GM12878 (cell line): ENCODE results near the gene C3orf22. TPM values are rescaled to one million over a fixed set of nuclear protein-coding genes. Genes with fewer than 3 reads are reported as not detected.

Source experiments
- ATAC-seq: fragments of 200-7000 bp; cut with Tn5 transposase; 3 replicates; pipeline ENCODE4 v1.9.1; 2020; ENCODE audit warnings: mild to moderate bottlenecking, moderate library complexity
- BruUV-seq: library from RNA; stranded (reverse); fragments of 400-500 nt; replicated peaks from 2 replicates; lab custom pipeline; 2021; lab: Mats Ljungman, UMichigan
- CTCF ChIA-PET: fragments of 300-600 bp; sonication (Branson Sonifier 250); formaldehyde crosslinking; extraction: SDS; loops from one replicate; lab custom pipeline; 2021; ENCODE audit warnings: inconsistent platforms; lab: Yijun Ruan, JAX
- POLR2A ChIA-PET: fragments of 350-600 bp; formaldehyde crosslinking; extraction: SDS; loops from one replicate; lab custom pipeline; 2021; ENCODE audit warnings: inconsistent platforms; lab: Charles Lee
- RAD21 ChIA-PET: fragments of 300-600 bp; sonication (Branson Sonifier 250); formaldehyde crosslinking; loops from one replicate; lab custom pipeline; 2023; ENCODE audit warnings: antibody characterized with exemption; ENCODE audit not compliant: unreplicated experiment; lab: Charles Lee
- SMC1A ChIA-PET: fragments of 300-600 bp; sonication (Branson Sonifier 250); formaldehyde crosslinking; loops from one replicate; lab custom pipeline; 2023; ENCODE audit not compliant: unreplicated experiment, uncharacterized antibody; lab: Charles Lee
- DNase-seq: peaks from one replicate; pipeline ENCODE4 v3.0.0-alpha.2; 2011; ENCODE audit warnings: low read depth, low spot score
- FAIRE-seq: peaks from 3 replicates; lab custom pipeline; 2011; peaks lifted over from hg19 to GRCh38; lab: Jason Lieb, UNC
- H2AFZ ChIP-seq: 2 replicates; pipeline ENCODE4 v1.6.0; 2011; ENCODE audit warnings: low read depth, low read length, control low read depth; ENCODE audit not compliant: control insufficient read depth
- H3K27ac ChIP-seq: 2 replicates; pipeline ENCODE4 v1.5.1; 2011; ENCODE audit warnings: control low read depth; ENCODE audit not compliant: control insufficient read depth, insufficient read depth
- H3K27me3 ChIP-seq, 2 experiments: replicated peaks in 1 of 2; 2 replicates each; pipeline versions ENCODE4 v1.6.0 to v1.6.1; 2011; ENCODE audit warnings: low read length in 1 of 2; ENCODE audit not compliant: control insufficient read depth in 2 of 2, insufficient read depth in 2 of 2
- H3K36me3 ChIP-seq, 2 experiments: 2 replicates each; pipeline ENCODE4 v1.5.1; 2011; ENCODE audit warnings: low read length in 1 of 2; ENCODE audit not compliant: control insufficient read depth in 2 of 2, insufficient read depth in 2 of 2
- H3K4me1 ChIP-seq: 2 replicates; pipeline ENCODE4 v1.6.1; 2011; ENCODE audit warnings: mild to moderate bottlenecking, low read length, moderate library complexity, mixed read lengths; ENCODE audit not compliant: control insufficient read depth, insufficient read depth
- H3K4me2 ChIP-seq: 2 replicates; pipeline ENCODE4 v1.6.0; 2011; ENCODE audit warnings: control low read depth; ENCODE audit not compliant: control insufficient read depth, insufficient read depth
- H3K4me3 ChIP-seq: fragments of 200-600 bp; sonication (generic); 2 replicates; pipeline ENCODE4 v1.5.1; 2016
- H3K79me2 ChIP-seq: 2 replicates; pipeline ENCODE4 v1.6.0; 2011; ENCODE audit warnings: low read length; ENCODE audit not compliant: control insufficient read depth, insufficient read depth
- H3K9ac ChIP-seq: 2 replicates; pipeline ENCODE4 v1.8.0; 2011; ENCODE audit warnings: low read length, control low read depth, mixed read lengths; ENCODE audit not compliant: control insufficient read depth, insufficient read depth
- H3K9me3 ChIP-seq: replicated peaks from 3 replicates; pipeline ENCODE4 v1.5.1; 2011; ENCODE audit warnings: mild to moderate bottlenecking, low read length; ENCODE audit not compliant: control insufficient read depth, insufficient read depth
- H4K20me1 ChIP-seq: 2 replicates; pipeline ENCODE4 v1.6.0; 2011; ENCODE audit not compliant: control insufficient read depth, insufficient read depth
- BRCA1 ChIP-seq: IDR thresholded peaks from 2 replicates; pipeline ENCODE4 v1.6.1; 2011; ENCODE audit warnings: low read depth, low read length, improper control_type of control experiment
- CBX3 ChIP-seq: fragments of 200-600 bp; sonication (generic); IDR thresholded peaks from 2 replicates; pipeline ENCODE4 v1.6.1; 2016; ENCODE audit warnings: low read depth, borderline replicate concordance
- CHD1 ChIP-seq: IDR thresholded peaks from 2 replicates; pipeline ENCODE4 v1.6.1; 2012; ENCODE audit warnings: low read depth, low read length, improper control_type of control experiment
- CREB1 ChIP-seq: IDR thresholded peaks from 2 replicates; pipeline ENCODE4 v1.6.1; 2012; ENCODE audit warnings: low read depth, mild to moderate bottlenecking, inconsistent platforms
- EP300 ChIP-seq, 2 experiments: fragments of 150-350 bp in 1 of 2; IDR thresholded peaks; 2 replicates each; pipeline ENCODE4 v1.6.1; 2011 to 2012; ENCODE audit warnings: low read depth in 2 of 2, low read length in 2 of 2, borderline replicate concordance in 1 of 2, improper control_type of control experiment in 1 of 2, inconsistent platforms in 1 of 2; ENCODE audit not compliant: control insufficient read depth in 1 of 2
- GABPA ChIP-seq: IDR thresholded peaks from 2 replicates; pipeline ENCODE4 v1.6.1; 2014; ENCODE audit warnings: antibody characterized with exemption, low read depth, mild to moderate bottlenecking, inconsistent platforms
- MTA3 ChIP-seq: IDR thresholded peaks from 2 replicates; pipeline ENCODE4 v1.6.1; 2012; ENCODE audit warnings: low read length, inconsistent platforms, borderline replicate concordance
- MYC ChIP-seq: IDR thresholded peaks from 2 replicates; pipeline ENCODE4 v1.6.1; 2011; ENCODE audit warnings: mild to moderate bottlenecking, low read length, moderate library complexity, inconsistent platforms; ENCODE audit not compliant: insufficient read depth, insufficient replicate concordance, insufficient read length, severe bottlenecking
- POLR2A ChIP-seq: IDR thresholded peaks from 2 replicates; pipeline ENCODE4 v1.6.1; 2011; ENCODE audit warnings: low read depth, mild to moderate bottlenecking, low read length
- RB1 ChIP-seq: fragments of 450-650 bp; formaldehyde crosslinking; IDR thresholded peaks from 2 replicates; pipeline ENCODE4 v1.6.1; 2017; ENCODE audit warnings: mild to moderate bottlenecking, borderline replicate concordance
- YY1 ChIP-seq: IDR thresholded peaks from 2 replicates; pipeline ENCODE4 v1.6.1; 2011; ENCODE audit warnings: low read depth, mild to moderate bottlenecking, low read length
- ZNF622 ChIP-seq: fragments of 450-650 bp; IDR thresholded peaks from 2 replicates; pipeline ENCODE4 v1.6.1; 2017; ENCODE audit warnings: mild to moderate bottlenecking, inconsistent platforms
- WGBS: methylation state at CpG from one replicate; pipeline ENCODE4 v1.1.6; 2016; ENCODE audit warnings: low lambda C conversion rate; ENCODE audit not compliant: insufficient replicate concordance, insufficient coverage; ENCODE audit errors: missing lambda C conversion rate; 5-methylcytosine and 5-hydroxymethylcytosine counted together
- in situ Hi-C: fragments of 300-500 bp; cut with MboI; formaldehyde crosslinking; loops from 9 replicates; pipeline ENCODE4 v1.14.3; 2018; ENCODE audit warnings: mixed read lengths
- intact Hi-C: fragments of 100-400 bp; cut with micrococcal nuclease; formaldehyde crosslinking; loops from one replicate; pipeline ENCODE4 v1.14.2; 2022; ENCODE audit not compliant: unreplicated experiment
- polyA plus RNA-seq, 11 experiments: library from polyadenylated mRNA; depleted of rRNA in 4 of 11; unstranded in 6 of 11; stranded (reverse) in 5 of 11; fragments of >200 nt; fragmentation: Nextera tagmentation in 4 of 11; fragmentation: Illumina TruSeq in 1 of 11; extraction: Ambion mirVana in 4 of 11; extraction: Trizol in 1 of 11; gene quantifications; 1 replicate in 1 of 11; 2 replicates in 10 of 11; pipeline versions ENCODE4 v1.2.1 to v1.2.3, GENCODE V29; 2011 to 2016; ENCODE audit warnings: inconsistent platforms in 2 of 11, missing spikeins in 2 of 11, low read depth in 1 of 11
- total RNA-seq, 4 experiments: library from RNA; depleted of rRNA in 3 of 4; stranded (reverse); fragments of >200 nt in 3 of 4; fragmentation: Illumina TruSeq in 1 of 4; extraction: Trizol in 1 of 4; gene quantifications; 2 replicates each; pipeline versions ENCODE4 v1.2.1 to v1.2.3, GENCODE V29; 2013 to 2021
- TF ChIP-seq, protein P1 (sequence below): fragments of 150-350 bp; IDR thresholded peaks from 2 replicates; pipeline ENCODE4 v1.6.1; 2016; ENCODE audit warnings: low read depth, low read length
- TF ChIP-seq, protein P2 (sequence below): fragments of 450-650 bp; IDR thresholded peaks from 2 replicates; pipeline ENCODE4 v1.6.1; 2017; ENCODE audit warnings: low read depth, mild to moderate bottlenecking, moderate library complexity
- TF ChIP-seq, protein P3 (sequence below): IDR thresholded peaks from 2 replicates; pipeline ENCODE4 v1.6.1; 2011; ENCODE audit warnings: borderline replicate concordance, low read depth, mild to moderate bottlenecking, moderate library complexity, low read length; ENCODE audit not compliant: insufficient read depth, poor library complexity, severe bottlenecking

The C3orf22 gene
- total and polyA plus RNA-seq, 10 of the 15 experiments (the other 5 are each of a cell fraction or from before 2014, with no cell fraction given) = not detected

DNA sequence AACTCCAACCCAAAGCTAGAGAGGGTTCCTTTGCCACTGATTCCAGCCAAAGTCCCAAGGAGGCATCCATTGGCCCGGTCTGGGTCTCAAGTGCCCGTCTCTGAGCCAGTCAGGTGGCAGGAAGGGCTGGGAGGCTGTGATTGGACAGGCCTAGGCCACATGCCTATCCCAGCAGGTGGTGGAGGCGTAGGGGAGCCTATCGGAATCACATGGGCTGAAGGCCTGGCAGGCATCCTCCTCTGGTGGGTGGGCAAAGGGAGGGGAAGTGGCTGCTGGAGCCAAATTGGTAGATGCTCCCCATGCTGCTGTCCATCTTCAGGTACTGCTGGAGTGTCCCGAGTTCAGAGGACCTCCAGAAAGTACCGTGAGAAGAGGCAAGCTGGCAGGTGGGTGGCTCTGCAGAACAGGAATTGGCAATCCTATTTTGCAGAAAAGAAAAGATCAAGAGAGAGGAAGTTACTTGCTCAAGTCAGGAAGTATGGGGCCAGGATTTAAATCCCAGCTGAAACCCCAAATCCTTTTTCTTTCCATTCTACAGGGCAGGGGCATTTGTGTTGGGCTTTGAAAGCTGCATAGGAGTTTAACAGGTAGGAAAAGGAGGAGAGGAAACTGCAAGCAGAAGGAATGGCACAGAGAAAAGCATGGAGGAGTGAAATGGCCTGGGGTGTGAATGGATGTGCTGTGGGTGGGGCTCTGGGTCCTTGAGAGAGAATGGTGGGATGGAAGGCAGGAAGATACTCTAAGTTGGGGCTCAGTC is 31.1 kb downstream of the C3orf22 start:
- 19% methylated on average over 6 of the region's 6 CpGs for WGBS
- no peak for TF ChIP-seq CREB1
- no peak for TF ChIP-seq YY1
- no peak for TF ChIP-seq ZNF622
- TF ChIP-seq, protein P1, sequence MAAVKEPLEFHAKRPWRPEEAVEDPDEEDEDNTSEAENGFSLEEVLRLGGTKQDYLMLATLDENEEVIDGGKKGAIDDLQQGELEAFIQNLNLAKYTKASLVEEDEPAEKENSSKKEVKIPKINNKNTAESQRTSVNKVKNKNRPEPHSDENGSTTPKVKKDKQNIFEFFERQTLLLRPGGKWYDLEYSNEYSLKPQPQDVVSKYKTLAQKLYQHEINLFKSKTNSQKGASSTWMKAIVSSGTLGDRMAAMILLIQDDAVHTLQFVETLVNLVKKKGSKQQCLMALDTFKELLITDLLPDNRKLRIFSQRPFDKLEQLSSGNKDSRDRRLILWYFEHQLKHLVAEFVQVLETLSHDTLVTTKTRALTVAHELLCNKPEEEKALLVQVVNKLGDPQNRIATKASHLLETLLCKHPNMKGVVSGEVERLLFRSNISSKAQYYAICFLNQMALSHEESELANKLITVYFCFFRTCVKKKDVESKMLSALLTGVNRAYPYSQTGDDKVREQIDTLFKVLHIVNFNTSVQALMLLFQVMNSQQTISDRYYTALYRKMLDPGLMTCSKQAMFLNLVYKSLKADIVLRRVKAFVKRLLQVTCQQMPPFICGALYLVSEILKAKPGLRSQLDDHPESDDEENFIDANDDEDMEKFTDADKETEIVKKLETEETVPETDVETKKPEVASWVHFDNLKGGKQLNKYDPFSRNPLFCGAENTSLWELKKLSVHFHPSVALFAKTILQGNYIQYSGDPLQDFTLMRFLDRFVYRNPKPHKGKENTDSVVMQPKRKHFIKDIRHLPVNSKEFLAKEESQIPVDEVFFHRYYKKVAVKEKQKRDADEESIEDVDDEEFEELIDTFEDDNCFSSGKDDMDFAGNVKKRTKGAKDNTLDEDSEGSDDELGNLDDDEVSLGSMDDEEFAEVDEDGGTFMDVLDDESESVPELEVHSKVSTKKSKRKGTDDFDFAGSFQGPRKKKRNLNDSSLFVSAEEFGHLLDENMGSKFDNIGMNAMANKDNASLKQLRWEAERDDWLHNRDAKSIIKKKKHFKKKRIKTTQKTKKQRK = no peak
- no peak for TF ChIP-seq MYC
- no peak for TF ChIP-seq BRCA1
- TF ChIP-seq CHD1 = no peak
- TF ChIP-seq EP300 (IDR thresholded peaks at IDR 0.05; ENCODE audit: borderline replicate concordance in 1 of 2, control insufficient read depth in 1 of 2, low read depth in 2 of 2, low read length in 2 of 2) = no peak
- TF ChIP-seq, protein P2, sequence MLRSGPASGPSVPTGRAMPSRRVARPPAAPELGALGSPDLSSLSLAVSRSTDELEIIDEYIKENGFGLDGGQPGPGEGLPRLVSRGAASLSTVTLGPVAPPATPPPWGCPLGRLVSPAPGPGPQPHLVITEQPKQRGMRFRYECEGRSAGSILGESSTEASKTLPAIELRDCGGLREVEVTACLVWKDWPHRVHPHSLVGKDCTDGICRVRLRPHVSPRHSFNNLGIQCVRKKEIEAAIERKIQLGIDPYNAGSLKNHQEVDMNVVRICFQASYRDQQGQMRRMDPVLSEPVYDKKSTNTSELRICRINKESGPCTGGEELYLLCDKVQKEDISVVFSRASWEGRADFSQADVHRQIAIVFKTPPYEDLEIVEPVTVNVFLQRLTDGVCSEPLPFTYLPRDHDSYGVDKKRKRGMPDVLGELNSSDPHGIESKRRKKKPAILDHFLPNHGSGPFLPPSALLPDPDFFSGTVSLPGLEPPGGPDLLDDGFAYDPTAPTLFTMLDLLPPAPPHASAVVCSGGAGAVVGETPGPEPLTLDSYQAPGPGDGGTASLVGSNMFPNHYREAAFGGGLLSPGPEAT = no peak
- TF ChIP-seq POLR2A = no peak
- TF ChIP-seq CBX3 = no peak
- TF ChIP-seq MTA3 = no peak
- TF ChIP-seq, protein P3, sequence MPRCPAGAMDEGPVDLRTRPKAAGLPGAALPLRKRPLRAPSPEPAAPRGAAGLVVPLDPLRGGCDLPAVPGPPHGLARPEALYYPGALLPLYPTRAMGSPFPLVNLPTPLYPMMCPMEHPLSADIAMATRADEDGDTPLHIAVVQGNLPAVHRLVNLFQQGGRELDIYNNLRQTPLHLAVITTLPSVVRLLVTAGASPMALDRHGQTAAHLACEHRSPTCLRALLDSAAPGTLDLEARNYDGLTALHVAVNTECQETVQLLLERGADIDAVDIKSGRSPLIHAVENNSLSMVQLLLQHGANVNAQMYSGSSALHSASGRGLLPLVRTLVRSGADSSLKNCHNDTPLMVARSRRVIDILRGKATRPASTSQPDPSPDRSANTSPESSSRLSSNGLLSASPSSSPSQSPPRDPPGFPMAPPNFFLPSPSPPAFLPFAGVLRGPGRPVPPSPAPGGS = no peak
- TF ChIP-seq RB1 = no peak
- no peak for TF ChIP-seq GABPA
- TF ChIP-seq, all 136 proteins: peak for 0
- ChIA-PET SMC1A (no interaction called here), RAD21 (interaction anchor here (1.4 kb wide), 1 partner anchor 928 kb away, joined by 4 read pairs; no protein-coding TSS in a partner anchor), CTCF (no interaction called here), POLR2A (no interaction called here)
- FAIRE-seq (no peak), DNase-seq (no peak), ATAC-seq (no peak)
- Histone ChIP-seq H3K4me2 (no peak overlapping the region), H3K4me1 (no peaks in the 10 kb centered on the region), H3K27me3 (no peaks in the 10 kb centered on the region), H2AFZ (no peak overlapping the region), H3K9me3 (no peaks in the 10 kb centered on the region), H4K20me1 (no peaks in the 10 kb centered on the region), H3K9ac (no peak overlapping the region), H3K4me3 (no peak overlapping the region), H3K36me3 (no peaks in the 10 kb centered on the region), H3K27ac (no peak overlapping the region), H3K79me2 (no peaks in the 10 kb centered on the region)
- in situ Hi-C loops (no loop called here), intact Hi-C loops (no loop called here)
- no TSS peak for BruUV-seq
